ENCODE measurements around the gene CFAP299.
A peak's percentile ranks its signal among the peaks of the same experiment; 100 is the strongest.
"Not testable (repeated sequence)": the region's sequence is repeated elsewhere in the genome, so short reads cannot be mapped to it uniquely, and the experiment has no call there.

The CFAP299 gene

GRCh38 chr4:80335554-80336358, at the start of gene CFAP299:
Gene CFAP299 (plus strand): TSS chr4:80335730.
- peak; percentile 93 for DNase-seq (ENCODE audit: low spot score)

GRCh38 chr4:80286451-80286850, 49.1 kb upstream of the CFAP299 start:
- DNase-seq (ENCODE audit: low spot score) = no peak

- not testable (repeated sequence) for DNase-seq (ENCODE audit: low spot score)
These were observed 44.9 kb upstream of the CFAP299 start for GRCh38 chr4:80290665-80291064.

- no peak for DNase-seq (ENCODE audit: low spot score)
These were observed 41.3 kb upstream of the CFAP299 start for GRCh38 chr4:80294206-80294605.

GRCh38 chr4:80295336-80295735, 40.2 kb upstream of the CFAP299 start:
- no peak for DNase-seq (ENCODE audit: low spot score)

- DNase-seq (ENCODE audit: low spot score) = no peak
These were observed 39.7 kb upstream of the CFAP299 start for GRCh38 chr4:80295826-80296225.

GRCh38 chr4:80301884-80302283, 33.6 kb upstream of the CFAP299 start:
- no peak for DNase-seq (ENCODE audit: low spot score)

GRCh38 chr4:80302616-80303223, 32.8 kb upstream of the CFAP299 start:
- DNase-seq (ENCODE audit: low spot score) = no peak

- no peak for DNase-seq (ENCODE audit: low spot score)
These were observed 30.1 kb upstream of the CFAP299 start for GRCh38 chr4:80305466-80305865.

GRCh38 chr4:80306260-80306659, 29.3 kb upstream of the CFAP299 start:
- no peak for DNase-seq (ENCODE audit: low spot score)

- DNase-seq (ENCODE audit: low spot score) = no peak
These were observed 28.3 kb upstream of the CFAP299 start for GRCh38 chr4:80307183-80307735.

GRCh38 chr4:80307774-80308465, 27.6 kb upstream of the CFAP299 start:
- no peak for DNase-seq (ENCODE audit: low spot score)

- DNase-seq (ENCODE audit: low spot score) = no peak
These were observed 27.1 kb upstream of the CFAP299 start for GRCh38 chr4:80308466-80308822.

- DNase-seq (ENCODE audit: low spot score) = no peak
These were observed 26.1 kb upstream of the CFAP299 start for GRCh38 chr4:80309294-80310004.

- DNase-seq (ENCODE audit: low spot score) = no peak
These were observed 24.4 kb upstream of the CFAP299 start for GRCh38 chr4:80311130-80311529.

GRCh38 chr4:80312124-80312523, 23.4 kb upstream of the CFAP299 start:
- no peak for DNase-seq (ENCODE audit: low spot score)

- no peak for DNase-seq (ENCODE audit: low spot score)
These were observed 21.9 kb upstream of the CFAP299 start for GRCh38 chr4:80313627-80314026.

GRCh38 chr4:80315848-80316247, 19.7 kb upstream of the CFAP299 start:
- DNase-seq (ENCODE audit: low spot score) = not testable (repeated sequence)

- no peak for DNase-seq (ENCODE audit: low spot score)
These were observed 14.2 kb upstream of the CFAP299 start for GRCh38 chr4:80321341-80321740.

- no peak for DNase-seq (ENCODE audit: low spot score)
These were observed 13.8 kb upstream of the CFAP299 start for GRCh38 chr4:80321776-80322175.

GRCh38 chr4:80322716-80323115, 12.8 kb upstream of the CFAP299 start:
- DNase-seq (ENCODE audit: low spot score) = no peak

- DNase-seq (ENCODE audit: low spot score) = no peak
These were observed 11.4 kb upstream of the CFAP299 start for GRCh38 chr4:80324171-80324570.

All from ecto neural progenitor cell (in vitro differentiated cells).